ENCODE data around the gene WDR81. TPM values are rescaled to one million over a fixed set of nuclear protein-coding genes. Genes with fewer than 3 reads are reported as not detected.

Gene WDR81
- polyA plus RNA-seq, 2 of the 4 experiments (the other 2 are of a cell fraction): 4.9 to 26.8 TPM

- no peak for TF ChIP-seq ATOH8 (CRISPR knock-in tag; IDR thresholded peaks at IDR 0.05; ENCODE audit: low read depth)
Observed at GRCh38 chr17:1755827-1756262, 31.3 kb downstream of the WDR81 start (continued).

DNA sequence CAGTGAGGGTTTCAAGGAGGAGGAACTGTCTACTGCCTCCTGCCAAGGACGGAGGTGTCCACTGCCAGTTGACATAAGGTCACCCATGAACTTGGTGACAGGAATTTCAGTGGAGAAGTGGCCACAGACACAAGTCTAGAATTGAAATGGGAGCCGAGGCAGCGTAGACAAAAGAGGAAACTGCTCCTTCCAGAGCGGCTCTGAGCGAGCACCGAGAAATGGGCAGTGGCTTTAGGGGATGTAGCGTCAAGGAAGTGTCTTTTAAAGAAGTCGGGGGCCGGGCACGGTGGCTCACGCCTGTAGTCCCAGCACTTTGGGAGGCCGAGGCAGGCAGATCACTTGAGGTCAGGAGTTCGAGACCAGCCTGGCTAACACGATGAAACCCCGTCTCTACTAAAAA lies 34.3 kb downstream of the WDR81 start:
- Histone ChIP-seq H3K4me2 (no peak overlapping the region), H3K4me3 (no peak overlapping the region), H3K4me1 (peaks cover 20% of the 10 kb centered on the region), H3K9me3 (no peaks in the 10 kb centered on the region), H3K27ac (no peak overlapping the region)
- CTCF ChIA-PET: interaction anchor here (2.9 kb wide), 1 partner anchor 14 kb away, joined by 16 read pairs; no protein-coding TSS in a partner anchor
- FAIRE-seq (no peak), ATAC-seq (no peak), DNase-seq (ENCODE audit: low read depth in 1 of 2, low spot score in 1 of 2) (no peak)
- WGBS (ENCODE audit: missing lambda C conversion rate): 82% methylated on average over 15 of the region's 15 CpGs
- TF ChIP-seq CTCF (IDR thresholded peaks at IDR 0.05): no peak
- TF ChIP-seq FOXS1 (CRISPR knock-in tag; IDR thresholded peaks at IDR 0.05): no peak
- TF ChIP-seq TFCP2L1 (CRISPR knock-in tag; IDR thresholded peaks at IDR 0.05): no peak
- TF ChIP-seq HOXA7 (CRISPR knock-in tag; IDR thresholded peaks at IDR 0.05): no peak
- TF ChIP-seq, protein P1, sequence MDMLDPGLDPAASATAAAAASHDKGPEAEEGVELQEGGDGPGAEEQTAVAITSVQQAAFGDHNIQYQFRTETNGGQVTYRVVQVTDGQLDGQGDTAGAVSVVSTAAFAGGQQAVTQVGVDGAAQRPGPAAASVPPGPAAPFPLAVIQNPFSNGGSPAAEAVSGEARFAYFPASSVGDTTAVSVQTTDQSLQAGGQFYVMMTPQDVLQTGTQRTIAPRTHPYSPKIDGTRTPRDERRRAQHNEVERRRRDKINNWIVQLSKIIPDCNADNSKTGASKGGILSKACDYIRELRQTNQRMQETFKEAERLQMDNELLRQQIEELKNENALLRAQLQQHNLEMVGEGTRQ (IDR thresholded peaks at IDR 0.05): no peak
- POLR2A ChIA-PET: no interaction called here

DNA sequence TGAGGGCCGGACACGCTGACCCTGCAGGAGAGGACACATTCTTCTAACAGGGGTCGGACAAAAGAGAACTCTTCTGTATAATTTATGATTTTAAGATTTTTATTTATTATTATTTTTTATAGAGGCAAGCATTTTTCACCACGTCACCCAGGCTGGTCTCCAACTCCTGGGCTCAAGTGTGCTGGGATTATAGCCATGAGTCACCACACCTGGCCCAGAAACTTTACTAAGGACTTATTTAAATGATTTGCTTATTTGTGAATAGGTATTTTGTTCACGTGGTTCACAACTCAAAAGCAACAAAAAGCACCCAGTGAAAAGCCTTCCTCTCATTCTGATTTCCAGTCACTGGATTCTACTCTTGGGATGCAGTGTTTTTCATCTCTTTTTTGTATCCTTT lies 35.0 kb downstream of the WDR81 start:
- POLR2A ChIA-PET: no interaction called here
- H3K4me2 ChIP-seq: no peak overlapping the region
- no peak for DNase-seq (ENCODE audit: low read depth in 1 of 2, low spot score in 1 of 2)
- no peak overlapping the region for H3K27ac ChIP-seq
- TF ChIP-seq HOXA7 (CRISPR knock-in tag; IDR thresholded peaks at IDR 0.05) (no peak), FOSL2 (IDR thresholded peaks at IDR 0.05) (no peak), FOSL2 (CRISPR knock-in tag; IDR thresholded peaks at IDR 0.05) (peak; percentile 23; the same call in 1 of the 2 replicates)
- no peak for FAIRE-seq
- 75% methylated on average over 5 of the region's 5 CpGs for WGBS (ENCODE audit: missing lambda C conversion rate)
- peaks cover 20% of the 10 kb centered on the region for H3K4me1 ChIP-seq
- CTCF ChIA-PET: interaction anchor here (2.9 kb wide), 1 partner anchor 14 kb away, joined by 16 read pairs; no protein-coding TSS in a partner anchor
- ATAC-seq: no peak
- no peak overlapping the region for H3K4me3 ChIP-seq
- H3K9me3 ChIP-seq: no peaks in the 10 kb centered on the region

GRCh38 chr17:1762233-1762900 lies 37.9 kb downstream of the WDR81 start:
- peak; percentile 35 to 58; a peak in 4 of 6 replicates for ATAC-seq
- DNase-seq (ENCODE audit: low read depth in 1 of 2, low spot score in 1 of 2): no peak
- TF ChIP-seq ZC3H11A (IDR thresholded peaks at IDR 0.05) (no peak), TP53 (CRISPR knock-in tag; IDR thresholded peaks at IDR 0.05) (no peak), SMC3 (IDR thresholded peaks at IDR 0.05) (no peak), CBX8 (IDR thresholded peaks at IDR 0.05) (no peak), NPAS2 (CRISPR knock-in tag; IDR thresholded peaks at IDR 0.05; ENCODE audit: borderline replicate concordance) (no peak), ZSCAN20 (CRISPR knock-in tag; IDR thresholded peaks at IDR 0.05) (no peak), CBX2 (IDR thresholded peaks at IDR 0.05; ENCODE audit: borderline replicate concordance, low read depth) (no peak), FOSB (CRISPR knock-in tag; IDR thresholded peaks at IDR 0.05) (no peak), EP300 (IDR thresholded peaks at IDR 0.05) (no peak), ESRRA (IDR thresholded peaks at IDR 0.05; ENCODE audit: borderline replicate concordance, low read length) (no peak), SREBF2 (IDR thresholded peaks at IDR 0.05) (no peak), MAX (IDR thresholded peaks at IDR 0.05) (no peak), EHF (CRISPR knock-in tag; IDR thresholded peaks at IDR 0.05) (no peak)
- TF ChIP-seq, protein P2, sequence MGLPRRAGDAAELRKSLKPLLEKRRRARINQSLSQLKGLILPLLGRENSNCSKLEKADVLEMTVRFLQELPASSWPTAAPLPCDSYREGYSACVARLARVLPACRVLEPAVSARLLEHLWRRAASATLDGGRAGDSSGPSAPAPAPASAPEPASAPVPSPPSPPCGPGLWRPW (IDR thresholded peaks at IDR 0.05): no peak
- Histone ChIP-seq H3K27ac (peak overlapping the region; percentile 20 to 82), H3K4me2 (peak overlapping the region; percentile 33), H3K9me3 (no peaks in the 10 kb centered on the region), H3K4me3 (no peak overlapping the region), H3K4me1 (peaks cover 20% of the 10 kb centered on the region)
- ChIA-PET CTCF (interaction anchor here (0.7 to 28.6 kb wide), 8 partner anchors 9 to 93 kb away, joined by 3 to 591 read pairs (median 7); partner anchors contain the start of genes PRPF8, RPA1, SMYD4 and WDR81), POLR2A (interaction anchor here (0.7 kb wide), 1 partner anchor 45 kb away, joined by 3 read pairs; no protein-coding TSS in a partner anchor)
- 66% methylated on average over 21 of the region's 21 CpGs for WGBS (ENCODE audit: missing lambda C conversion rate)
- no peak for FAIRE-seq

Data from A549 (cell line).